ENCODE measurements around the gene LRFN4.

Gene LRFN4

DNA sequence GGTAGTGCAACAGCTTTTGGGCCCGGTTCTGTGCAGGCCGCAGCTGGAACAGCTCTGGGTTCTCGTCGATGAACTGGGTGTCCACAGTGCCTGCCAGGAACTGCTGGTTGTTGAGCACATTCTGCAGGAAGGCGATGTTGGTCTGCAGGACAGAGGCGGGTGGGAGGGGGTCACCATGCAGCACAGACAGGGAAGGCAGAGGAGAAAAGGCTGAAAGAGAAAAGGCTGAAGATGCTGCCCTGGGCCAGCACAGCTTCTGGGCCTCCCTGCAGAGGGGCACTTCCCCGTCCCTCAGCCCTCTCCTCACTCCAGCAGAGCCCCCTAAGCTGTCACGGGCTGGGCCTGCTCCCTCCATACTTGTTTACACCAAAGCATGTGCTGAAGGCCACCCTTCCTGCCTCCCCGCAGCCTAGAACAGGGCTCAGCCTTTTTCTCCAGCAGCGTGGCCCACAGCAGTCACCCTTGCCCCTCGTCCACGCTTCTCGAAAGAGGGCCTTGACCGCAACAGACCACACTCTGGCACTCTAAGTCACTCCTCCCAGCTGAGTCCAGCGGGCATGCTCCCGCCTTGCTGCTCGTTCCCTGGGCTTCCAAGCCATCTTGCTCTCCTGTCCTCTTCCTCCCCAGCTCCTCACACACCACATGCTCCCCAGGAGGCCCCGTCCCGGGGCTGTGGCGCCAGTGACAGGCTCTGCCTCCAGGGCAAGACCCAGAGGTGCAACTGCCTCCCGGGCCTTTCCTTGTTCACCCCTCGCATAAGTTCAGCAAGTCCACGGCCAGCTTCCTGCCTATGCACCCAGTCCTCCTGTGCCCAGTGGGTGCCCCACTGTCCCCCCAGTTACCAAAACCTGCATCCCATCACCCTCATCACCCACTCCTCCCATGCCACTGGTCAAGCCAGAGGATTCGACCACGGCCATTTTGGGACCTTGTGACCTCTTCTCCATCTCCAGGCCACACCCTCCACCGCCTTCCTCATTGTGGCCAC, 3.3 kb upstream of the LRFN4 start:
- DNase-seq (ENCODE audit: low read depth, low spot score) = no peak
- no peak overlapping the region for H3K4me3 ChIP-seq (ENCODE audit: low read depth, low read length)
- ChIA-PET CTCF (interaction anchor here (0.6 to 2.6 kb wide), 3 partner anchors 10 to 151 kb away, joined by 3 to 8 read pairs (median 5); partner anchors contain the start of gene RCE1), POLR2A (no interaction called here)
- TF ChIP-seq, protein P1, sequence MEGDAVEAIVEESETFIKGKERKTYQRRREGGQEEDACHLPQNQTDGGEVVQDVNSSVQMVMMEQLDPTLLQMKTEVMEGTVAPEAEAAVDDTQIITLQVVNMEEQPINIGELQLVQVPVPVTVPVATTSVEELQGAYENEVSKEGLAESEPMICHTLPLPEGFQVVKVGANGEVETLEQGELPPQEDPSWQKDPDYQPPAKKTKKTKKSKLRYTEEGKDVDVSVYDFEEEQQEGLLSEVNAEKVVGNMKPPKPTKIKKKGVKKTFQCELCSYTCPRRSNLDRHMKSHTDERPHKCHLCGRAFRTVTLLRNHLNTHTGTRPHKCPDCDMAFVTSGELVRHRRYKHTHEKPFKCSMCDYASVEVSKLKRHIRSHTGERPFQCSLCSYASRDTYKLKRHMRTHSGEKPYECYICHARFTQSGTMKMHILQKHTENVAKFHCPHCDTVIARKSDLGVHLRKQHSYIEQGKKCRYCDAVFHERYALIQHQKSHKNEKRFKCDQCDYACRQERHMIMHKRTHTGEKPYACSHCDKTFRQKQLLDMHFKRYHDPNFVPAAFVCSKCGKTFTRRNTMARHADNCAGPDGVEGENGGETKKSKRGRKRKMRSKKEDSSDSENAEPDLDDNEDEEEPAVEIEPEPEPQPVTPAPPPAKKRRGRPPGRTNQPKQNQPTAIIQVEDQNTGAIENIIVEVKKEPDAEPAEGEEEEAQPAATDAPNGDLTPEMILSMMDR (IDR thresholded peaks at IDR 0.05; ENCODE audit: insufficient read depth, low read length, missing control alignments) = no peak

DNA sequence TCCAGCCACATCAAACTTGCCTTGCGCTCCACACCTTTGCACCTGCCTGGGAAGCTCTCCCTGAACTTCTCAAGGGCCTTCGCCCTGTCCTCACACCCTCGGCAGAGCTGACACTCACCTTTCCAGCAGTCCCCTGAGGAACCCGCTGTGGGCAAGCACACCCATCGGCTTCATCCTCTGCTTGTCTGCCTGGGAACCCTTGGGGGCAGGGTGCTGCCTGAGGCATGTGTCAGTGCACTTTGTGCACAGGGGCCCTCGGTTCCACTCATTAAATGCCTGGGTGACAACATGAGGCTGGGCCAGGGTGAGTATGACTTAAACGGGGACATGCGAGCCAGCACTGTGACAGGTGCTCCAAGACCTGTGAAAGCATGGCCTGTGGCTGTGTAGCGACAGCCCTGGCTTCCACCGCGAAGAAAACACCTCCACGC, 2.6 kb upstream of the LRFN4 start:
- H3K4me3 ChIP-seq (ENCODE audit: low read depth, low read length) = no peak overlapping the region
- TF ChIP-seq, protein P1 (IDR thresholded peaks at IDR 0.05; ENCODE audit: insufficient read depth, low read length, missing control alignments) = no peak
- POLR2A ChIA-PET = no interaction called here
- CTCF ChIA-PET = interaction anchor here (1.0 to 2.6 kb wide), 3 partner anchors 10 to 168 kb away, joined by 4 to 8 read pairs (median 5); partner anchors contain the start of genes RCE1 and SYT12
- no peak for DNase-seq (ENCODE audit: low read depth, low spot score)

DNA sequence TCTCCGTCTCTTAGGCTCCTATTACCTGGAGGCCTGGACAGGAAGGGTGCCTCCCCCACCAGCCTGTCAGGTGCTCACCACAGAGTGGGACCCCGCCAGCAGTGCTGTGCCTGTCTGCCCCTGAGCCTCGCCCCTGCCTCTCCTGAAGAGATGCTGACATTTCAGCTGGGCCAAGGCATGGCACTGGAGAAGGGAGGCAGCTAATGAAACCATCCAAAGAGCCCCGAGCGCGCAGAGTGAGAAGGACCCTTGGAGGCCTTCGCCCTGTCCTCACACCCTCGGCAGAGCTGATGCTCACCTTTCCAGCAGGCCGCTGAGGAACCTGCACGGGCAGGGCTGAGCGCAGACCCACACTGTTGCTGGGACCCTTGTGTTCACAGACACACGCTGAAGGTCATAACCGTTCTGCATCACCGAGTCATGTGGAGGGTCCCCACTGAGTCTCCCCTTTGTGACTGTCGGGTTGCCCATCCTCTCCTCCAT, 2.1 kb upstream of the LRFN4 start:
- ChIA-PET POLR2A (no interaction called here), CTCF (interaction anchor here (1.0 to 2.6 kb wide), 4 partner anchors 11 to 197 kb away, joined by 3 to 8 read pairs (median 4); partner anchors contain the start of genes RCE1 and SYT12)
- H3K4me3 ChIP-seq (ENCODE audit: low read depth, low read length) = no peak overlapping the region
- TF ChIP-seq, protein P1 (IDR thresholded peaks at IDR 0.05; ENCODE audit: insufficient read depth, low read length, missing control alignments) = no peak
- no peak for DNase-seq (ENCODE audit: low read depth, low spot score)

DNA sequence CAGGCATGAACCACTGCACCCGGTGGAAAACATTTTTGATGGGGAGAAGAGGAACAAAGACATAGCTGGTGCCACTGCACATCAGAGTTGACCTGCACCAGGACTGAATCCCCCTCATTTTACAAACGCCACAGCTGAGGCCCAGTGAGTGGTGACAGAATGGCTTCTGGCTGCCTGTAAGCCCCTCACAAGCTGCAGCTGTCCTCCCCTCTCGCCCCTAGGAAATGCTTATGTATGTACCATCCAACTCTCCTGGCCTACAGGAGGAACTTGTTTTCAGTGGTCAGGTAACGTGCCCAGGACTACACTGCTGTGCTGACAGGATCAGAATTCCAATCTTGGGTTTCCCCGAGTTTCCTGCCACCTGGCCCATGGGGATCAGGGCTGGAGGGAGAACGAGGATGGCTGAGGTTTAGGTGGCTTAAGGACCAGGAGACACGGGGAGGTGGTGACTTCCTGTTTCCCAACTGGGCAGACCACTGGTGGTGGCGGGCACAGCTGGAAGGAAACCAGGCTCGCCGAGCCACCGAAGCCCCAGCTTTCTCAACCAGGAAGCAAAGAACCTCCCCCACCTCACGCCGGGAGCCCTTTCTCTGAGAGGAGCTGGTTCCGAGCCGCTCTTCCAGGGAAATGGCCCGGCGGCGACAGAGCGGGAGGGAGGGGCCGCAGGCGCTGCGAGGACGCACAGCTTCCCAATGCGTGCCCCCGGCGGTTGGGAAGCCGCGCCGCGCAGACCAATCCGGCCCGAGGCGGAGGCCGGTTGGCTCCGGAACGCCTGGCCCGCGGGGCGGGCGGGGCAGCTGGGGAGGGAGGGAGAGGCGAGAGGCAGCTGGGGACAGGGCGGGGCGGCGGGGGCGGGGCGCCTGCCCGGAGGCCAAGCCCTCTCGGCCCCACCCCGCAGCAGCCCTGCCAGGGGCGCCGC, 1.0 kb upstream of the LRFN4 start:
- DNase-seq (ENCODE audit: low read depth, low spot score) = no peak
- POLR2A ChIA-PET = interaction anchor here (0.9 to 1.2 kb wide), 5 partner anchors 12 to 132 kb away, joined by 3 to 8 read pairs (median 3); partner anchors contain the start of gene RCE1

DNA sequence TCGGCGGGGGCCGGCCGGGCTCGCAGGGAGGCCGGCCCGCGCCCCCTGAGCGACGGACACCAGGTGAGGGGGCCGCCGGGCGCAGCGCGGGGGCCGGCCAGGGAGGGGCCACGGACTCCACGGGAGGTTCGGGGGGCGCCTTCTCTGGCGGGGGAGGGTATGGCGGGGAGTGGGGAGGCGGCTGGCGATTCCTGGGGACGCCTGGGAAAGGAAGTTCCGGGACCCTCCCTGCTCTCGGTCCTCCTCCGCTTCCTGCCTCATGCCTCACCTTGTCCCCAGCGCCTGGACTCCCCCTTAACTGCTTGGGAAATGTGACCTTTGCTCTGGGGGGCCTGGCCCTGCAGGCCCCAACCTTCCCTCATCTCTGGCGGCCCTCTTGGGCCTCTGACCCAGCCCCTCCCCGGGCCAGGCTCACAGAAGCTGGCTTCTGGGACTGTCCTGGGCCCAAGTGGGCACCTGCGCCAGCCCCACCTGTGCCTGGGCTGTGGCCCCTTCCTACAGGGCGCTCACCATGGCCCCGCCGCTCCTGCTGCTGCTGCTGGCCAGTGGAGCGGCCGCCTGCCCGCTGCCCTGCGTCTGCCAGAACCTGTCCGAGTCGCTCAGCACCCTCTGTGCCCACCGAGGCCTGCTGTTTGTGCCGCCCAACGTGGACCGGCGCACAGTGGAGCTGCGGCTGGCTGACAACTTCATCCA, 516 bp downstream of the LRFN4 start:
- no peak for DNase-seq (ENCODE audit: low read depth, low spot score)
- POLR2A ChIA-PET = no interaction called here
- CTCF ChIA-PET = no interaction called here
- TF ChIP-seq, protein P1 (IDR thresholded peaks at IDR 0.05; ENCODE audit: insufficient read depth, low read length, missing control alignments) = no peak
- H3K4me3 ChIP-seq (ENCODE audit: low read depth, low read length) = peak overlapping the region; percentile 75

More for the DNA sequence above, 1.0 kb upstream of the LRFN4 start:
- CTCF ChIA-PET = interaction anchor here (0.8 to 2.6 kb wide), 6 partner anchors 10 to 197 kb away, joined by 3 to 8 read pairs (median 4); no protein-coding TSS in a partner anchor
- peak overlapping the region; percentile 75 for H3K4me3 ChIP-seq (ENCODE audit: low read depth, low read length)
- TF ChIP-seq, protein P1 (IDR thresholded peaks at IDR 0.05; ENCODE audit: insufficient read depth, low read length, missing control alignments) = no peak

Data from AG04449 (cell line).